GM18520 (cell line): ENCODE measurements around the gene SH3D21.

Source experiments
- ATAC-seq: cut with Tn5 transposase; IDR thresholded peaks from one replicate; pipeline ENCODE4 v1.9.1; 2021; ENCODE audit not compliant: unreplicated experiment

The SH3D21 gene

DNA sequence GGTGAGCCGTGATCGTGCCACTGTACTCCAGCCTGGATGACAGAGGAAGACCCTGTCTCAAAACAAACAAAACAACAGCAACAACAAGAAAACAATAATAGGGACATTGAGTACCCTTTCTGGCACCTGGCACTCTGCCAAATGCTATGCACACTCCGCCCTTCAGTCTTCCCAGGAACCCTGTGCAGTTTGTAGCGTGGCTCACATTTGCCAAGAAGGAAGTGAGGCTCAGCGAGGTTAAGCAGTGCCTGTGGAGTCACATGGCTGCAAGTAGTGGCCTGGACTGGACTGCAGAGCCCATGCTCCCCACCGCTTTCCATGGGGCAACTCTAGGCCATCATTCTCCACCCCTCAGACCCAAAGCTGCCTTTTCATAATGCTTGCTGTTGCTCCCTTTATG, 22.5 kb downstream of the SH3D21 start:
- no peak for ATAC-seq

DNA sequence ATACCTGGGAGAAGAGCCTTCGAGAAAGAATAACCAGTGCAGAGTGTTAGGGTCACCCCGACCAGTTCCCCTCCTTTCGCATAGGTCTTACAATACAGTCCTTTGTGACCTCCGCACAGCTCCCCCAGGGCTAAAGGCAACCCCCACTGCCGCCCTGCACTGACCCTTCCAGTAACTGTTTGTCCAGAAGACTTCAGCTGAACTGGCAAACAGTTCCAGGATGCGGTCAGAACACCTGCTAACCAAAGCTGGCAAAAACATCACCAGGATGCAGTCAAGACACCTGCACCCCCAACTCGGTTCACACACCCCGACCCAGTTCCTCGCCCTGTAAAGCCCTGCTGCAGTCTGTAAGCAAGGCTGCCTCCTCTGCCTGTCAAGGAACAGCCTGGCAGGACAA, 23.6 kb downstream of the SH3D21 start:
- ATAC-seq: no peak

DNA sequence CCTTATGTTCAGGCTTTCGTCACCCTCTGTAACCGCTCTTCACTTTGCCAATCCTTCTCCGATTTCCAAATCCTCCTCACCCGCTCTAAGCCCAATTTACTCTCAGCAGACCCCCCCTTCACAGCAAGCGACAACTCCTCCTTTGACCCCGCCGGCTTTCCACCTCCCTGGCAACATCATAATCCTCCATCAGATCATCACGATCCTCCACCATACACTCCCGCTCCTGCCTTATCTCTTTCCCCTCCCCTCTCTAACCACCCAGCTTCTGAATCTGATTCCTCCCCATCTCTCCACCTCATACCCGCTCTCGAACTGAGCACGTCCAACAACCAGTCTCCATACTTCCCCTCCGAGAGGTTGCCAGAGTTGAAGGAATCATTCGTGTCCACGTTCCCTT, 24.8 kb downstream of the SH3D21 start:
- ATAC-seq: no peak

DNA sequence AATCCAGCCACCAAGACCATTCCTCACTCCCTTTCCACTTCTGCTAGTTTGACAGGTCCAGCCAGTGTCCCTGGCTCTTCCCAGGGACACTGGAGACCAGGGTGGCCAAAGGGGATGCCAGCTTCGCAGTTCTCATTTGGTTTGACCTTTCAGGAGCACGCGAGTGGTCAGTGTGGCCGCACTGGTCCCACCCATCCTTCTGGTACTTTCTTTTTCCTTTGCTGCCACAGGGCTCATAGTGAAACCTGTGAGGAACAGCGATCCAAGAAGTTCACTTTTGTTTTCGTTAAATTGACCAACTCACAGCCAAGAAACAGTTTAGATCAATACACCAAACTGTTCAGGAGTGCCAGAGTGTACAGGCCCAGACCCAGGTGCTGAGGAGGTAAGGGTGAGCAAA, 31.7 kb downstream of the SH3D21 start:
- no peak for ATAC-seq

DNA sequence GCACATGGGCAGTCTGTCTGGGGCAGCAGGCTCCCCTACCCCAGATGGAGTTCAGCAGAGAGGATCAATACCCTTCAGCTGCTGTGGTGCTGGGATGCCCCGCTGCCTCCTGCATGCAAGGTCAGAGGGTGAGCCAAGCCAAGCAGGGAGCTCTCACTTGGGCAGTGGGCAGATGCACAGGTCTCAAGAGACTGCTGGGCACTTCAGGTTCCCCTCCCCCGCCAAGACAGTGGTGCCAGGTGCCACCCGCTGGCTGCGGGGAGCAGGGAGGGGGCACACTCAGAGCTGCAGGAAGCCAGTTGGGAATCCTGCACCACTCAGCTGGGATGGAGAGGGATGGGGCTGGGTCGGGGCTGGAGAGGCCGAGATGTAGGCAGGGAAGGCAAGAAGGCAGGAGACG, 33.0 kb downstream of the SH3D21 start:
- ATAC-seq: no peak

DNA sequence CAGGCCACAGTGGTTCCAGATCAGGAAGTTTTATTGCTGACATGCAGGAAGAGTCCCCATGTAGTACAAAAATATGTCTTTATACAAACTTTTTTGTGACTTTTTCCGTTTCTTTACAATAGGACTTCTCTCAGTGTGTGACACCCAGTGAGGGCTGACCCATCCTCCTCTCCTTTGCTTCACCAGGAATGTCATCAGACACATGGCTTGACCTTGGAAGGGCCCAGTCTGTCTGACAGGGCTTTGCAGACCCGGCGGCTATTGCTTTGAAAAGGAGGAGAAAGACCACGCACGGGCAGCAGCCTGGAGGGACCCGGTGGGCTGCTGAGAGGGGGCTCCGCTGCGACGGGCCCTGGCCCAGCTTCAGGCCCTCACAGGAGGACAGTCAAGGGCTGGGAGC, 33.4 kb downstream of the SH3D21 start:
- no peak for ATAC-seq

DNA sequence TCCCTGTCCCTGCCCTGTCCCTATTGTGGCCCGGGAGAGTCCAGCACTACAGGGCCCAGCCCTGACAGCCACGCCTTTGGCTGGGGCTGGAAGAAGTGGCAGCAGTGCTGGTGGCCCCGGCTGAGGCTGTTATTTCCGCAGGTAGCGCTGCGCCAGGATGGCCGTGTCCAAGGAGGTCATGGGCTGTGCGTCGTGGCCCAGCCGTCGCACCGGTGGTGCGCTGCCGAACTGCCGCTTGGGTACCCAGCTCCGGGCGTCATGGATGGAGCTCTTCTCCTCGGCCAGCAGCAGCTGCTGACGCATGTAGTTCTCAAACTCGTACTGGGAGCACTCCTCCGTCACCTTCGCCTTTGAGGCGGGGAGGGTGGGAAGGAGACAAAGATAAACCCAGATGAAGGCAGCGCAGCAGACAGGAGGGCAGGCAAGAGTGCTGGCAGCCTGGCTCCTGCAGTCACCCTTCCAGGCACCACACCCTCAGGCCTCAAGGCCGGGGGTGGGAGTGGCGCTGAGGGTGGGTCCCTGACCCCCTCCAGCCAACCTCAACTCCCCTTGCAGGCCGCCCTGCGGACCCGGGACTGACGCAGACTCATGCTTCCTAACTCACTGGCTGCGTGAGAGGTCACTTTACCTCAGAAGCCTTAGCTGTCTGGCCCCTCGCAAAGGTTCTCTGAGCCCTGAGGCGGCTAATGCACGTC, 35.6 kb downstream of the SH3D21 start:
- no peak for ATAC-seq

DNA sequence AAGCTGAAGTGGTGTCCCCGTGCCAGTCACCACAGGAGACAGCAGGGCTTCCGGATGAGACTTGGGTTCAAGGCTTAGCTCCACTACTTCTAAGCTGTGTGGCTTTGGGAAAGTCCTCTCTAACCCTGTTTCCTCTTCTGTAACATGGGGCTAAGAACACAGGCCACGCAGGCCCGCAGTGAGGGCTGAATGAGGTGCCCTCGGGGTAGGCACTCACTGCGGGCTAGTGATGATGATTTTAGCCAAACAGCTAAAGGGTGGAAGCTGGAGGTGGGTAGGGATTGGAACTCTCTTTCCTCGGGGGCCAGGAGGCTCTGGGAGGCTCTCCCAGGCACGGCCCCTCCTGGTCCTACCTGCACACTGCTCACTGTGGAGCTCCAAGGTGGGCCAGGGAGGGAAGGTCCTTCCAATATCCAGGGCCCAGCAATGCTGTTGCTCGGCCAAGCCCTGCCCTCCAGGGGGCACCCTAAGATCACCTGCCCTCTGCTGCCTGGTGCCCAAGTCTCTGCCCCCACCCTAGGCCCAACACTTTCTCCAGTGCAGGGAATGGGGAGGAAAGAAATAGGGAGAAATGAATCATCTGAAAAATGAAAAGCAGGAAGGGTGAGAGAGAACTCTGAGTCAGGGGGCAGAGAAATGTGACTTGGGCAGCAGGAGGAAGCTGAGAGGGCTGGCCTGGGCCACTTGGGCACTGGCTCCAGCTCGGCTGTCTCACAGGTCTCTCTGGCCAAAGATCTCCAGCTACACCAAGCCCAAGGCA, 36.4 kb downstream of the SH3D21 start:
- ATAC-seq: no peak

DNA sequence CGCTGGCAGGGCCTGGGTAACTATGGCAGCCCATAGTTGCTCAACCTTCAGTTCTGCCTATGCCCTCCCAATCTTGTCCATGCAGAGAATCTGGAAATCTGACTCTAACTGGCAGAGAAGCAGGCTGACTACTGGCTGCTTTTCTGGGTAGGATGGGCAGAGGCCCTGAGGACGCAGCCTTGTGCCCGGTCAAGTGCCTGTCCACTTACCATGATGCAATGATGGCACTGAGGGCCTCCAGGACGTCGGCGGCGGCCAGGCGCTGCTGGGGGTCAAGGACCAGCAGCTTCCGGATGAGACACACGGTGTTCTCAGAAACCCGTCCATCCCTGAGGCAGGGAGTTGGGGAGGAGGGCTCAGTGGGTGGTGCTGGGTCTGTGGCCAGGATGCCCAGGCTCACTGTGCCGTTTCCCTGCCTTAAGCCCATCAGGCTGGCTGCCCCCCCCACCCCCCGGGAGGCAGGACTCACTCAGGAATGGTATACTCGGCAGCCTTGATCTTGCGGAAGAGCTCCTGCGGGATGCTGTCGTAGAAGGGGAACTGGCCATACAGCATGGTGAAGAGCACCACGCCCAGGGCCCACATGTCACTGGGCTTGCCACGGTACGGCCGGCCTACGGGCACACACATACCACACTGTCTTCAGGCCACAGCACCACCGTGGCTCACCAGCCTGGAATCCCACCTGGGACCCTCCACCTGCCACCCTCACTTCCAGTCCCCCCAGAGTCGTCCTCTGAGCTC, 37.7 kb downstream of the SH3D21 start:
- ATAC-seq: no peak

DNA sequence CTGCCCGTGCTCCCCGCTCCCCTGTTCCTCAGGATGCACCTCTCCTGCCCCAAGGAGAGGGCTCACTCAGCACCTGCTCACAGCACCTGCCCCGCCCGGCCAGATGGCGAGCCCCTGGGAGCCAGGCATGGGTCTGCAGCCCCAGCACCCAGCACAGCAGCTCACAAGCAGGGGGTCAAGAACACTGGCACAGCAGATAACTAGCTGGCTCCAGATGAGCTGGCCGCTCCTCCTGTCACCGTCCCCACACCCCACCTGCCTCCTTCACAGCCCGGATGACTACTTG, 38.2 kb downstream of the SH3D21 start:
- ATAC-seq: no peak

DNA sequence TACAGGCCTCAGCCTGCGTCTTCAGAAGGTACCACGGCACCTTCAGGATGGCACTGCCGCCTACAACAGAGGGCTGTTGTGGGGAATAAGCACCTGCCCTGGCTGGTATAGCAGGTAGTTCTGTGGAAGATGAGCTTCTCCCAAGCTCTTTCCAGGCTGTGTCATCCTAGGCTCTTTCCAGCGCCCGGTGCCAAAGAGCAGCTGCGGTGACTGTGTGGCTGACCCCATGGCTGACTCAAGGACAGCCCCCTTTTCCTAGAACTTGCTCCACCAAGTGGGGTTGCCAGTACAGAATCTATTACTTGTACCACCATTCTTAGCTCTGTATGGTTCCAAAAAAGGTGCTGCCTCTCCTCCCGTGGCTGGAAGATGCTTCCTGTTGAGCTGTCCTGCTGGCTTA, 39.2 kb downstream of the SH3D21 start:
- ATAC-seq: no peak

DNA sequence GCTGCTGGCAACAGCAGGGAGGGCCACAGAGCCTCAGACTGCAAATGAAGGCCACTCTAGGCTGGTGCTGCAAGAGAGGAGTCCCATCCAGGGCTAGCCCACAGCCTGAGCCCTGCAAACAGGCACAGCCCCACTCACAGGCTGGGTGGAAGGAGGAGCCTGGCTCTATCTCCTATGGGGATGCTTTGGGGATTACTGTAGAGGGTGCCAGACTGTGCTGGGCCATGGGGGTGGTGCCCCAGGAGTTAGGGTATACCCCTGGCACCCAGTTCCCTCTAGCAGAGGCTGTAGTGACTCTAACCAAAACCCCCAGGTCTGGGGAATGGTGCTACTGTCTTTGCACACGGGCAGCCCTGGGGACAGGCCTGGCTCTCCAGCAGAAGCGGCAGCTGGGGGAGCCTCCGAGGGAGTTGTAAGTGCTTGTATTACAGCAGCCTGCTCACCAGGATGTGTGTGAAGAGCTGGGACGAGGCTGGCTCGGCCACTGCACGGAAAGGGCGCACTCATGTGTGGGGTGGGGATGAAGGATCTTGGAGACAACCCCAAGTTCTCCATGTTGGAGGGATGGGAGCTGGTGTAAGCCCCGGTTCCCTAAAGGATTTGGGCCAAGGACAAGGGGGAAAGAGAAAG, 40.7 kb downstream of the SH3D21 start:
- ATAC-seq: no peak

DNA sequence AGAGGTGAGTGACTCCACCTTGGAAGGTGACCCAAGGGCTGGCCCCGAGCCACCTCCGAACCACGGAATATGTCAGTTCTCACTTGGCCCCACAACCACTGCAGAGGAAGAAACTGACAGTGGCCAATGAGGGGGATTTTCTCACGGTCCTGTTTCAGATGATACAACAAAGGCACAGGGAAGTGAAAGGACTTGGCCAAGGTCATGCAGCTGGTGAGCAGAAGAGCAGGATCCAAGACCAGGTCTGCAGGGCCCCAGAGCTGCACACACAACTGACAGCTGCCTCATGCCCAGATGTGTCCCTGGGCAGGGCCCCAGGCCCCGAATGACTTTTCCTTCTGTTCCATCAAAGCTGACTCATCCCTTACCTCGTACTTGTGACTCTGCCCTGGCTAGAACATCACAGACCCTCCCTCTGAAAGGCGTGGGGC, 43.1 kb downstream of the SH3D21 start:
- ATAC-seq: peak; percentile 65

DNA sequence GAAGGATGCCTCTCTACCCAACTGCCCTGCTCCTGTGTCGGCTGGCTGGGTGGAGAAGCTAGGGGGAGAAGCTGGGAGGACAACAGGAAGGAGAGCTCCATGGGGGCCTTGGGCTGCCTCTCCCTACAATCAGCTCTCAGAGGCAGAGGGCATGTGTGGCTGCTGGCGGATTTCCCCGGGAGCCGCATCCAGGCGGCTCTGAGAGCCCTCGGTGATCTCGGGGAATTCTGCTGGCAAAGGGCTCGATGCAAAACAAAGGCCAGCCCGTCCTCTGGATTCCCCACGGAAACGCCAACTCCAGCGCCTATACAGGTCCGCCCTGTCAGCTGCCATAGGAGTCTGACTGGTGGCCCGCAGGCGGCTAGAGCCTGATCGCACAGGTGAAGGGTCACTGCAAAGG, 43.7 kb downstream of the SH3D21 start:
- ATAC-seq: no peak

DNA sequence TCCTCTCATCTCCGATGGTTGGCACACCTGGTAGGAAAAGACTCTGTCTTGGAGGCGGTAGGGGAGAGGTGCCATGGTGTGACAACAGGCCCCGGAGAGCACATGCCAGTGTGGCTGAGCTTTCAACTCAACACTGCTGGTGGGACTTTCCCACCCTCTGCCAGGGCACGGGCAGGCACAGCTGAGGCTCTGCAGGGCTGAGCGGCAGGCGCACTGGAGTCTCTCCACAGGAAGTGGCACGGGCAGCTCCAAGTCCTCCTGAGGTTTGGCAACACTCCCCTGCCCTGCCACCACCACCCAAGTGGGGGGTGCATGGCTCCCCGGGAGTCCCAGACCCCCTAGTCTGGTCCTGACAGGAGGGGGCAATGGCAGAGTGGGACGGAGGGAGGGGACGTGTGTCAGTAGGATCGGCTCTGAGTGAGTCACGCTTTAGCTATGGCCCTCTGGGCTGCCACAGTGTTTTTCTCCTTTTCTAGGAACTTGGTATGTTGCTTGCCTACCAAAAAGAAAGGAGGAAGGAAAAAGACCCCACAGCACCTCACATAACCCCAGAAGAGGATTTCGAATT, 44.6 kb downstream of the SH3D21 start:
- no peak for ATAC-seq

DNA sequence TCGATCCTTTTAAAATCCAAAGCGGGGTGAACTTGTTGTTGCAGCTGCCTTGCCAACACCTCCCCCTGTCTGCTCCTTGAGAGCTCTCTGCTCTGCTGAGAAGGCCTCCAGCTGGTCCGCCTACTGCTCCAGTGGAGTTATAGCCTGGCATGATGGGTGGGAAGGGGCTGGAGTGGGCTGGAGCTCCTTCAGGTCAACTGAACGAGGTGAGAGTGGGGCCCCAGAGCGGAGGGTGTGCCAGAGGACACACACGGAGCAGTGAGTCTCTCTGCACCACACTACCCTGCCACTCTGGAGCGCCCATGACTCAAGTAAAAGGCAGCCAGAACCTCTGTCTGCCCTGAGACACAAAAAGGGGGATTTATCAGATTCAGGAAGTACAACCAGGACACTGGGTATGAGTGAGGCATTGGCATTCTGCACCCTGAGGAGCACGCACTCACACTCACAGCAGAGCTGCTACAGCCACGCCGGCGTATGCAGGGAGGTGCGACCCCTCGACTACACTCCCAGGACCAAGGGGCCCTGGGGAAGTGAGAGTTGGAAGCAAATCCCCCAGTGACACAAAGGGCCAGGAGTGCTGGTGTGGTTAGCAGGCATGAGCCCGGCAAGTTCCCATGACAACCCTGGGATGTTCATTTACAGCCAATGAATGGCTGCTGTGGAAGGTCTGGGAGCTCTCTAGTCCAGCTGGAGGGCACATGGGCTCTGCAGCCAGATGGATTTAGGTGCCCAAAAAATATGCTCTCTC, 45.2 kb downstream of the SH3D21 start:
- ATAC-seq: no peak

DNA sequence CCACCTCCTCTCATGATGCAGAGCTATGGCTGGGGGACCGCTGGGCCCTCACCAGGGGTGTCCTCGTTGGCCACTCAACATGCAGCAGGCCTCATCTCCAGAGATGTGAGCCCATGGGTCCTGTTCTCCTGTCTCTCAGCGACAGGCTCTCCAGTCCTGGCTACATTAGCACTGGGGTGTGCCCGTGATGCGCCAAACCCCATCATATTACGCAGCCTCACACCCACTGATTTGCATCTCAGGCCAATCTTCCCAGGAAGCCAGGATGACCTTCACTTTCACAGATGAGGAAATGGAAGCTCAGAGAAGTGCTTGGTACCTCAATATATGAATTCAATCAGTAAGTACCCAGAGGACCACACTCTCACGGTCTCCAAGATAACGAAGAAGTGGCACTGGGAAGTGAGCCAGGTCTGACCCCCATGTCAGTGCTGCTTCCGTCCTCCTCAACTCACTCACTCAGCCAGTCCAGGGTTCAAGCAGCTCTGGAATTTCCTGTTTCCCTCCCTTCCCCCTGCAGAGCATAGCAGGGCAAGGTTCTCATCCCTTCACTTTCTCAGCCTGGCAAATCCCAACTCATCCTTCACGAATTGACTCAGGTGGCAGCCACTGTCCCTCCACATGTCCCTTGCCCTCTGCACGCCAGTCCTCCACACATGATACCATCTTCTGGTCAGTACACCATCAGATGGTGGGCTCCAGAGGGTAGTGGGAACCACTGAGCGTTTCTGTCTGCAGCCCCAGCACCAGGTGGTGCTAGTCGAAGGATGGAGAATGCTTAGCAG, 46.1 kb downstream of the SH3D21 start:
- no peak for ATAC-seq

DNA sequence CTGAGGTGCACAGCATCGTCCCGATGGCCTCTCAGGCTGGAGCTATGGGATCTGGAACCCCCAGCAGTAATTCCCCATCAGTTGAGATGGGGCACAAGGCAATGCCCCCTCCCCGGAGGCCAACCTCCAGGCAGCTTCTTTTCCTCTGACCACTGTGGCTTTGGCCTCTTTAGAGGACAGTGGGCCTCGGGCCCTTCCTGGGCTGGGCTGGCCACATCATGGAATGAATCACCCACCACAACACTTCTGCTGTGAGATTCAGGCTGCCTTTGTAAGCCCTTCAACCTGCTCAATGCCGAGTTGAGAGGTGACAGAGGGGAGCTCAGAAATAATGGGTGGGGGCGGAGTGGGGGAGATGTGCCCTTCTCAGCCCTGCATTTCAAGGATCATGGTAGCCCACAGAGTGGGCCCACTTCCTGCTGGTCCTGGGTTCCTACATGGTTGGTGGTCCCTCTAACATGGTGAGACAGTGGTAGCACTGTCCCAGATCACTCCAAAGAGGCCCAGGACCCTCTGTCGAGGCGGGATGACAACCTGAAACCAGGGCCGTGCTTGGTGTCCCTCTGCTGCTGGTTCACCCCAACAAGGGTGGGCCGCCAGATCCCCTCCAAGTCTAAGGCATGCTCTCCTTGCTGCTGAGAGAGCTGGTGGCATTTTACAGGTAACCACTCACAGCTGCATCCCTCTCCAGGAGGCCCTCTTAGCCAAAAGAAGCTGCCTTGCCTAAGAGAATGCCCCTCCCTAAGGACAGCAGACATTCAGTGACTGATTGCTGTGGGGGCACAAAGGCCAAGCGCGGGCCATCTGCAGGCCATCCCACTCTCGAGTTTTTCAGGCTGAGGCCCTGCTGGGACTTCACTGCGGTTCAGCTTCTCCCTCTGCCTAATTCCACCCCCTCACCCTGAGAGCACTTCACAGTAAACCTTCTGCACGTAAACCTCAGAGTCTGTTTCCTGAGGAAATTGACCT, 47.0 kb downstream of the SH3D21 start:
- no peak for ATAC-seq

DNA sequence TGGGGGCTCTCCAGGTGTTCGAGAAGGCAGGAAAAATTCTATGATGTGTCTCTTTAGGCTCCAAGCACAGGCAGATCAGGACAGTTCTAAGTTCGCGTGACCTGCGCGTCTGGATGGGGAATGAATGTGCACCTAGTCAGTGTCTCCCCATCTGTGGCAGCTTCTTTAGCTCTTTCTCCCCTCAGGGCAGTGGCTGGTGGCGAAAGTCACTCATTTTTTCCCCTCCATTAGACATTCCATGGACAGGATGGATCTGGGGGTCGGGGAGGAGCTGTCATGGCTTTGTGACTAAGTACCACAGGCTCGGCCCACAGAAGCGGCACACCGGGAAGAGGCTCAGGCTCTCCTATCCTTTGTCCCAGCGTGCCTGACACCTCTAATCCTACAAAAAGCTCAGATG, 48.3 kb downstream of the SH3D21 start:
- ATAC-seq: no peak
